AML-193 (cell line): ENCODE data around the gene SPRR2B.
"Not testable (repeated sequence)": the region's sequence is repeated elsewhere in the genome, so short reads cannot be mapped to it uniquely, and the experiment has no call there.

ENCODE experiments used
- DNase-seq, 2 experiments: peaks; one replicate each; lab custom pipeline; 2025; lab: John Stamatoyannopoulos, UW

Gene SPRR2B

DNA sequence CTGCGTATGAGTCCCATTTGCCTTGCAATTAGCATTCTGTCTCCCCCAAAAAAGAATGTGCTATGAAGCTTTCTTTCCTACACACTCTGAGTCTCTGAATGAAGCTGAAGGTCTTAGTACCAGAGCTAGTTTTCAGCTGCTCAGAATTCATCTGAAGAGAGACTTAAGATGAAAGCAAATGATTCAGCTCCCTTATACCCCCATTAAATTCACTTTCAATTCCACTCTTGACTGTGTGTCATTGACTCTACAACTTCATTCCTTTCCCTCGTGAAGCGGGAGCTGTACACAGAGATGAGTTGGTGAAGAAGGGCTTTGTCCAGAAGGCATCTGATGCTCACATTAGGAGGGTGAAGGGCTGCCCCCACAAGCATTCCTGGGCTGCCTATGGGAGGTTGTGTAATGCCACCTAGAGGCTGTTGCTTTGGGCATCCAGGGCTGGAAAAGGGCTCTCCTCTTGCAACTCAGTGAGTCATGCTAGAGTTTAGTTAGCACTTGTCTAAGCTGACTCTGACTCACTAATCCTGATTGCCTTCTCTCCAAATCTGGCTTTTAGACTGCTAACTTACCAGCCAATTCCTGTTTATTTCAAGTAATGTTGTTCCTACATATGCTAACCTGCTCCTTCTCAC is 38.6 kb downstream of the SPRR2B start:
- DNase-seq, result no peak

DNA sequence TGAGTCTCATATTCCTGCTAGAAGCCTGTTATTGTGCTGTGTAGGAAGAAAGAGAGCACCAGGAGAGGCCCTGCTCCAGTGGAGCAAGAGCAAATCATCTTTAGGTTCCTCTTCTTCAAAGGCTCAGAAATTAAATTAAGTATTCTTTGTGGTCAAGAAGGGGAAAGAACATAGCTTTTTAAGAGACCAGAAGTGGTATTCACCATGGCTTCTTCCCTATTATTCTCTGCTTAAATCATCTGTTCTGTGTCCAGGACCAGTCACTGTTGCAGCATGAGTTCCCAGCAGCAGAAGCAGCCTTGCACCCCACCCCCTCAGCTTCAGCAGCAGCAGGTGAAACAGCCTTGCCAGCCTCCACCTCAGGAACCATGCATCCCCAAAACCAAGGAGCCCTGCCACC is 39.3 kb downstream of the SPRR2B start:
- DNase-seq, result no peak

DNA sequence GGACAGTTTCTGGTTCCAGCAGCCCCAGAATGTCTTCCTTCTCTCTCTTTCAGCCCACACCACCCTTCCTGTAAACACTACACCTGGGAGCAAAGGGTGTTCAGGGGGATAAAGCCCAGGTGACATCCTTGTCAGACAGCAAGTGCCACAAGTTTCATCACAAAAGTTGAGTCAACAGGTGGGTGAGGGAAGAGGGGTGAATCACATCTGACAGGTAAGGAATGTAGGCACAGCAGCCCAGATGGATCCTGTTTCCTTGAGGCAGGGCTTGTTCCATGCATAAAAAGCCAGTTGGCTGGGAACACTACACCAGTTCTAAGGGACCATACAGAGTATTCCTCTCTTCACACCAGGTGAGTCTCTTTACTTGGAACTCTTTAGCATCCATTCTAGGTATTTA is 40.5 kb downstream of the SPRR2B start, which contains the start of gene SPRR1B:
TSS of gene SPRR1B (plus strand) at position 309 of the 400 bp plus-strand sequence. CDS start 1,143 bp downstream, outside the sequence.
- DNase-seq, result no peak

DNA sequence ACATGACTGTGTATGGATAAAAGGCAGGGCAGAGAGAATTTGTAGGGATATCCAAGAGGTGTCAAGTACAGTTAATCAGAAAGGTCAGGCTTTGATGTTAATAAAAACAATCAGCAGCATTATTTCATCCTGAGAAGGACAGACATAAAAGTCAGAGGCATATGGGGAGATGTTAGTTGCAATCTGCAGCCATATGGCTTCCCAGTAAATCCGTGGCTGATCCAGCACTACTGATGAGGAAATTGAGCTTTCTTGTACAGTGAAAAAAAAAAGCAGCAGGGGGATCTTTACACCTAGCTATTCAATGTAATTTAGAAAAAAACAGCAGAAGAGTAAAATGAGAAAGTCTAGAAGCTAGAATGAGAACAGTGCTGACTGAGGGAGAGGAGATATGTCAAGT is 42.6 kb downstream of the SPRR2B start:
- no peak for DNase-seq

DNA sequence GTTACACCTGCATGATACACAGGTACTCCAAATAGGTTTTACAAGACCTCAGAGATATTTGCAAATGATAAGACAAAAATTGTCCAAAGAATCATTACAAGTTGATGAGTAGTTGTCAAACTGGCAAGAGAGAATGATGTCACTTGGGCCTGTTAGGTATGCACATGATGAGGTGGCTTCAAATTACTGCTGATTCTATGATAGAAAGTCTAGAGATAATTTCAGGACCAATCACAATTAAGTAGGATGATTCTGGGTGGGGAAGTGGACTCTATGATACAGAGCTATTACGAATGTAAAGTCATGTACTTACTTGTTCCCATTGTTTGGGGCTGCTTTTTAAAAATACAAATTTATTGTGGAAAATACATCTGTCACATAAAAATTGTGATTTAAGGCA is 45.6 kb downstream of the SPRR2B start:
- DNase-seq, result no peak

DNA sequence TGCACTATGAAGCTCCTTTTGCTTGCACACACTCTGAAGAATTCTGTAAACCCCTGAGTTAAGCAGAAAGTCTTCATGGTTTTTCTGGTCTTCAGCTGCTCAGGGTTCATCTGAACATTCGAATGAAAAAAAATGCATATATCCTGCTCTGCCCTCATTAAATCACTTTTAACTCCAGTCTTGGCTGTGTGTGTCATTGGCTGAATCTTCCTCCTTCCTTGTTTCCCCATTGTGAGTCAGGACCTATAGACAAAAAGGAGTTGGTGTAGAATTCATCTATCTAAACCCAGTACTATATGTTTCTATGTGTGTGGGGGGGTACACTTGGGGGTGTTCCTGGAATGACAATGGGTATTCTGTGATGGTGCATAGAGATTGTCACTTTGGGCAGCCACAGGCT is 47.0 kb downstream of the SPRR2B start:
- no peak for DNase-seq

DNA sequence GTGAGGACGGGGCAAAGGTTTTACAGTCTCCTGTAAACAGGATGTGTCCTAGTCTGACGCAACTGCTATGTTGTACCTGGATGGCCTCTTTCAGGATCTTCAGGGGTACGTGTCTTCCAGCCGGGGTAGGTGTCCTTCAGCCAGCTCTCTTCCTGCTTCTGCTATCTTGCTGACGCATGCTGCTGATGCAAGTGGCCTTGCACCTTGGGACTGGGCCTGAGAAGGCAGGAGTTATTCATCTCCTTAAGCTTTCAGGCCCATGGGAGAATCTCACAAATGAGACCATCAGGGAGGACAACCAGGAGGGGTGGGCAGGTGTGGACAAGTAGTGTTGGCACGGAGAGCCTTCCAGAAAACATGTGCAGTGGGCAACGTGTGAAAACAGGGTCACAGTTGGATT is 48.3 kb downstream of the SPRR2B start:
- DNase-seq, result no peak

DNA sequence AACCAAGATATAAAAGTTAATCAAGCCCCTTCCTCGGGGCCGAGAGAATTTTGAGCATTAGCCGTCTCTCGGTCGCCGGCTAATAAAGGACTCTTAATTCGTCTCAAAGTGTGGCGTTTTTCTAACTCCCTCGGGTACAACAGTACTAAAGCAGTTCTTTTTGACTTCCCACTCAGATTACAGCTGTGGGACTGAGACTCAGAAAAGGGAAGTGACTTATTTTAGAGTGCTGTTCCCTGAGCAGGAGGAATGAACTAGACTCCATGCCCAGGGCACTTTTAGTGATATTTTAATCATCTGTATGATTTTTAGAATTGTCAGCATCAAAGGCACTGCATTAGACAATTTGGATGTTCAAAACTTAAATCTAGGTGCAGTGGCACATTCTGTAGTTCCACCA is 49.1 kb downstream of the SPRR2B start:
- DNase-seq, result not testable (repeated sequence)

DNA sequence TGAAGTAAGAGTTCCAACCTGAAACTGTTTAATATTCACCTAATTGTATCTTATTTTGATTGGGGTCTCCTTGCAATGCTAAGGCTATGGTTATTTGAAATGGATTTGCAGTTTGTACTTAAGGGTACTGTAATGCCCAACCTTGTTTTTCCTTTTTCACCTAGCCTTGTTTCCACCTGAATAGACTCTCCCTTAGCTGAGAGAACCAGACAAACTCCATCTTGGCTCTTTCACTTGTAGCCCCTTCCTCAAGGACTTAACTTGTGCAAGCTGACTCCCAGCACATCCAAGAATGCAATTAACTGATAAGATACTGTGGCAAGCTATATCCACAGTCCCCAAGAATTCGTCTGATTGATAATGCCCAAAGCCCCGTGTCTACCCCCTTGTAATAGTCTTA is 49.6 kb downstream of the SPRR2B start:
- DNase-seq, result not testable (repeated sequence)
